ENCODE data around the gene VSNL1.

VSNL1 gene

DNA sequence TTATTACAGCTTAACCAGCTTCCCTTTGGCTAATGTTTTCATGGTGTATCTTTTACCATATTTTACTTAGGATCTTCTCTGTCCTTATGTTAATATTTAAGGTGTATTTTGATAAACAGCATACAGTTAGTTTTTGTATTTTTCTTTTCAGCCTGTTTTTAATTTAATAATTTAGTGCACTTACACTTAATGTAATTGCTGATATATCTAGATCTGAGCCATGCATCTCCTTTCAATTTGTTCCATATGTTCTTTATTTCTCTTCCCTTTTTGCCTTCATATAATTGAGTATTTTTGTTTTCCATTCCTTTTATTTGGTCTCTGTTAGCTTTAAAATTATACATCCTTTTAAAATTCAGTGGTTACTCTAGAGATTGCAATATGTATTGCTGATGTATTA, 134.3 kb downstream of the VSNL1 start:
- Histone ChIP-seq H3K79me2 (ENCODE audit: insufficient read depth, low read length) (no peaks in the 10 kb centered on the region), H3K4me1 (ENCODE audit: insufficient read depth, low read length, poor library complexity, severe bottlenecking) (no peaks in the 10 kb centered on the region), H3K27me3 (ENCODE audit: insufficient read depth, low read length, poor library complexity, severe bottlenecking) (no peaks in the 10 kb centered on the region), H3K9ac (ENCODE audit: low read depth, low read length, poor library complexity, severe bottlenecking) (no peak overlapping the region), H2AFZ (ENCODE audit: low read length) (no peak overlapping the region), H3K4me2 (ENCODE audit: low read depth, low read length, poor library complexity, severe bottlenecking) (no peak overlapping the region), H3K9me2 (replicated peaks; ENCODE audit: low read depth, low read length) (no peaks in the 10 kb centered on the region), H3K9me3 (ENCODE audit: insufficient read depth, low read depth, low read length) (no peaks in the 10 kb centered on the region), H3F3A (ENCODE audit: low read depth) (no peaks in the 10 kb centered on the region), H3K4me3 (ENCODE audit: low read length, poor library complexity, severe bottlenecking) (no peak overlapping the region), H4K20me1 (ENCODE audit: insufficient read depth, low read length, poor library complexity, severe bottlenecking) (no peaks in the 10 kb centered on the region), H3K36me3 (ENCODE audit: insufficient read depth, low read length) (peaks cover 12% of the 10 kb centered on the region; the same call in 1 of the 2 replicates)
- TF ChIP-seq, protein P1, sequence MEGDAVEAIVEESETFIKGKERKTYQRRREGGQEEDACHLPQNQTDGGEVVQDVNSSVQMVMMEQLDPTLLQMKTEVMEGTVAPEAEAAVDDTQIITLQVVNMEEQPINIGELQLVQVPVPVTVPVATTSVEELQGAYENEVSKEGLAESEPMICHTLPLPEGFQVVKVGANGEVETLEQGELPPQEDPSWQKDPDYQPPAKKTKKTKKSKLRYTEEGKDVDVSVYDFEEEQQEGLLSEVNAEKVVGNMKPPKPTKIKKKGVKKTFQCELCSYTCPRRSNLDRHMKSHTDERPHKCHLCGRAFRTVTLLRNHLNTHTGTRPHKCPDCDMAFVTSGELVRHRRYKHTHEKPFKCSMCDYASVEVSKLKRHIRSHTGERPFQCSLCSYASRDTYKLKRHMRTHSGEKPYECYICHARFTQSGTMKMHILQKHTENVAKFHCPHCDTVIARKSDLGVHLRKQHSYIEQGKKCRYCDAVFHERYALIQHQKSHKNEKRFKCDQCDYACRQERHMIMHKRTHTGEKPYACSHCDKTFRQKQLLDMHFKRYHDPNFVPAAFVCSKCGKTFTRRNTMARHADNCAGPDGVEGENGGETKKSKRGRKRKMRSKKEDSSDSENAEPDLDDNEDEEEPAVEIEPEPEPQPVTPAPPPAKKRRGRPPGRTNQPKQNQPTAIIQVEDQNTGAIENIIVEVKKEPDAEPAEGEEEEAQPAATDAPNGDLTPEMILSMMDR (conservative IDR thresholded peaks at IDR 0.05; ENCODE audit: low read length): no peak

DNA sequence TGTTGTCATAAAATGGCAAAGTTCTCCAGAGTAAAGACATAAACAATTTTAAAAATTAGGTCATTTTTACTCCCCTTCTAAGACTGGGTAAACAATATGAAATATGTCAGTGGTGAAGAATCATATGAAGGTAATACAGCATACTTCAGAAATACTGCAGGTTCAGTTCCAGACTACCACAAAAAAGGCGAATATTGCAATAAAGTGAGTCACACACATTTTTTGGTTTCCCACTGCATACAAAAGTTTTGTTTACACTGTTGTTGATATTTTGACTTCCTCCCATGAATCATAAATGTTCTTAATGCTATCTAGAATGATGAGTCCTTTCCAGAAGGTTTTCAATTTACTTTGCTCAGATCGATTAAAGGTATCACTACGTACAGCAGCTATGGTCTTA, 139.6 kb downstream of the VSNL1 start:
- no peaks in the 10 kb centered on the region for H4K20me1 ChIP-seq (ENCODE audit: insufficient read depth, low read length, poor library complexity, severe bottlenecking)
- H3K9me3 ChIP-seq (ENCODE audit: insufficient read depth, low read depth, low read length): no peaks in the 10 kb centered on the region
- H3F3A ChIP-seq (ENCODE audit: low read depth): no peaks in the 10 kb centered on the region
- H3K4me1 ChIP-seq (ENCODE audit: insufficient read depth, low read length, poor library complexity, severe bottlenecking): no peaks in the 10 kb centered on the region
- no peak overlapping the region for H2AFZ ChIP-seq (ENCODE audit: low read length)
- no peak overlapping the region for H3K4me2 ChIP-seq (ENCODE audit: low read depth, low read length, poor library complexity, severe bottlenecking)
- no peaks in the 10 kb centered on the region for H3K27me3 ChIP-seq (ENCODE audit: insufficient read depth, low read length, poor library complexity, severe bottlenecking)
- peaks cover 24% of the 10 kb centered on the region; the same call in 1 of the 2 replicates for H3K36me3 ChIP-seq (ENCODE audit: insufficient read depth, low read length)
- TF ChIP-seq, protein P1 (conservative IDR thresholded peaks at IDR 0.05; ENCODE audit: low read length): no peak
- H3K9me2 ChIP-seq (replicated peaks; ENCODE audit: low read depth, low read length): no peaks in the 10 kb centered on the region
- no peak overlapping the region for H3K9ac ChIP-seq (ENCODE audit: low read depth, low read length, poor library complexity, severe bottlenecking)
- H3K79me2 ChIP-seq (ENCODE audit: insufficient read depth, low read length): no peaks in the 10 kb centered on the region
- no peak overlapping the region for H3K4me3 ChIP-seq (ENCODE audit: low read length, poor library complexity, severe bottlenecking)

GRCh38 chr2:17682098-17682857, 141.8 kb downstream of the VSNL1 start:
- no peaks in the 10 kb centered on the region for H3K9me2 ChIP-seq (replicated peaks; ENCODE audit: low read depth, low read length)
- no peaks in the 10 kb centered on the region for H3F3A ChIP-seq (ENCODE audit: low read depth)
- TF ChIP-seq EZH2phosphoT487 (IDR thresholded peaks at IDR 0.05; ENCODE audit: borderline replicate concordance): no peak
- TF ChIP-seq, protein P1 (conservative IDR thresholded peaks at IDR 0.05; ENCODE audit: low read length): no peak
- no peaks in the 10 kb centered on the region for H3K9me3 ChIP-seq (ENCODE audit: insufficient read depth, low read depth, low read length)
- no peaks in the 10 kb centered on the region for H3K4me1 ChIP-seq (ENCODE audit: insufficient read depth, low read length, poor library complexity, severe bottlenecking)
- H3K4me2 ChIP-seq (ENCODE audit: low read depth, low read length, poor library complexity, severe bottlenecking): no peak overlapping the region
- no peaks in the 10 kb centered on the region for H3K79me2 ChIP-seq (ENCODE audit: insufficient read depth, low read length)
- H3K27me3 ChIP-seq (ENCODE audit: insufficient read depth, low read length, poor library complexity, severe bottlenecking): no peaks in the 10 kb centered on the region
- H2AFZ ChIP-seq (ENCODE audit: low read length): no peak overlapping the region
- H3K9ac ChIP-seq (ENCODE audit: low read depth, low read length, poor library complexity, severe bottlenecking): no peak overlapping the region
- H3K4me3 ChIP-seq (ENCODE audit: low read length, poor library complexity, severe bottlenecking): no peak overlapping the region
- peaks cover 30% of the 10 kb centered on the region; the same call in 1 of the 2 replicates for H3K36me3 ChIP-seq (ENCODE audit: insufficient read depth, low read length)
- no peaks in the 10 kb centered on the region for H4K20me1 ChIP-seq (ENCODE audit: insufficient read depth, low read length, poor library complexity, severe bottlenecking)

All from Loucy (cell line).